ENCODE data around the gene STRIP2. TPM values are rescaled to one million over a fixed set of nuclear protein-coding genes. Genes with fewer than 3 reads are reported as not detected.

Gene STRIP2
- total and polyA plus RNA-seq, 2 of the 13 experiments (the other 11 are each of a cell fraction or from before 2014, with no cell fraction given) = 3.9 to 8.2 TPM

- FAIRE-seq = no peak
- H2AFZ ChIP-seq (ENCODE audit: low read length) = no peak overlapping the region
- in situ Hi-C loops (cut with HindIII; ENCODE audit: extremely low pct_ligation_motif_present, low pct_unique_long_range_greater_than_20kb) = no loop called here
- ATAC-seq = no peak
- no peaks in the 10 kb centered on the region for H3K36me3 ChIP-seq (replicated peaks in 1 of 2; ENCODE audit: control insufficient read depth in 1 of 2, insufficient read depth in 2 of 2, low read length in 2 of 2)
- no TSS peak for BruUV-seq (replicated peaks)
- intact Hi-C loops (cut with micrococcal nuclease; ENCODE audit: unreplicated experiment) = no loop called here
- no peak overlapping the region for H3K27ac ChIP-seq (ENCODE audit: extremely low read length, insufficient read depth, low read length)
- 0 out of 5 replicates have a peak, but pooled peaks cover 0 to 4% of the 10 kb centered on the region in 2 experiments for H3K27me3 ChIP-seq (ENCODE audit: control insufficient read depth in 1 of 2, insufficient read depth in 2 of 2, low read length in 2 of 2)
- no peaks in the 10 kb centered on the region for H3K79me2 ChIP-seq (ENCODE audit: insufficient read depth, low read length)
- CTCF ChIA-PET (ENCODE audit: low intra/inter-chr PET ratio, low total read pairs) = no interaction called here
- H4K20me1 ChIP-seq (ENCODE audit: insufficient read depth, low read length) = no peaks in the 10 kb centered on the region
- DNase-seq (ENCODE audit: low spot score) = no peak
- no peak overlapping the region for H3K4me2 ChIP-seq (ENCODE audit: low read depth, low read length)
- no peaks in the 10 kb centered on the region for H3K9me3 ChIP-seq (ENCODE audit: low read length)
- POLR2A ChIA-PET = no interaction called here
- TF ChIP-seq ZNF792 (CRISPR knock-in tag; IDR thresholded peaks at IDR 0.05) = no peak
- no peak for TF ChIP-seq CTCF (CRISPR knock-in tag; IDR thresholded peaks at IDR 0.05)
- no peak for TF ChIP-seq RNF2 (conservative IDR thresholded peaks at IDR 0.05; ENCODE audit: low read depth)
- no peak for TF ChIP-seq ZGPAT (CRISPR knock-in tag; IDR thresholded peaks at IDR 0.05)
- no peak for TF ChIP-seq JDP2 (CRISPR knock-in tag; IDR thresholded peaks at IDR 0.05; ENCODE audit: borderline replicate concordance)
- TF ChIP-seq CERS6 (CRISPR knock-in tag; IDR thresholded peaks at IDR 0.05) = no peak
- no peak for TF ChIP-seq ZNF639 (CRISPR knock-in tag; conservative IDR thresholded peaks at IDR 0.05)
- TF ChIP-seq CENPT (CRISPR knock-in tag; IDR thresholded peaks at IDR 0.05; ENCODE audit: low read depth) = no peak
- TF ChIP-seq FOXJ3 (CRISPR knock-in tag; IDR thresholded peaks at IDR 0.05; ENCODE audit: borderline replicate concordance) = no peak
- TF ChIP-seq KAT2B (IDR thresholded peaks at IDR 0.05; ENCODE audit: borderline replicate concordance, low read depth, low read length) = no peak
- no peak for TF ChIP-seq ZNF414 (CRISPR knock-in tag; IDR thresholded peaks at IDR 0.05)
- no peak for TF ChIP-seq POLR2A (IDR thresholded peaks at IDR 0.05; ENCODE audit: insufficient read depth in 1 of 2, low read depth in 2 of 2, low read length in 2 of 2)
- TF ChIP-seq RFX3 (CRISPR knock-in tag; IDR thresholded peaks at IDR 0.05) = no peak
- no peak for TF ChIP-seq CENPBD1 (CRISPR knock-in tag; IDR thresholded peaks at IDR 0.05; ENCODE audit: borderline replicate concordance, low read depth)
- no peak for TF ChIP-seq CEBPZ (IDR thresholded peaks at IDR 0.05; ENCODE audit: low read length)
- 71% methylated on average over 10 of the region's 11 CpGs for WGBS (ENCODE audit: low lambda C conversion rate)
- H3K4me3 ChIP-seq (replicated peaks in 1 of 3; ENCODE audit: insufficient read depth in 1 of 3, low read depth in 2 of 3, low read length in 3 of 3) = no peak overlapping the region
- H3K9ac ChIP-seq (ENCODE audit: insufficient read depth, low read depth, low read length) = no peak overlapping the region
- H3K4me1 ChIP-seq (ENCODE audit: insufficient read depth, low read length) = peaks cover 18% of the 10 kb centered on the region
Measured at GRCh38 chr7:129531721-129532120, 97.5 kb downstream of the STRIP2 start.
